GM21529 (cell line): ENCODE measurements around the gene CARD11.
"Not testable (repeated sequence)": the region's sequence is repeated elsewhere in the genome, so short reads cannot be mapped to it uniquely, and the experiment has no call there.

Experiments
- ATAC-seq: cut with Tn5 transposase; IDR thresholded peaks from one replicate; pipeline ENCODE4 v1.9.1; 2021; ENCODE audit not compliant: unreplicated experiment

CARD11 gene

DNA sequence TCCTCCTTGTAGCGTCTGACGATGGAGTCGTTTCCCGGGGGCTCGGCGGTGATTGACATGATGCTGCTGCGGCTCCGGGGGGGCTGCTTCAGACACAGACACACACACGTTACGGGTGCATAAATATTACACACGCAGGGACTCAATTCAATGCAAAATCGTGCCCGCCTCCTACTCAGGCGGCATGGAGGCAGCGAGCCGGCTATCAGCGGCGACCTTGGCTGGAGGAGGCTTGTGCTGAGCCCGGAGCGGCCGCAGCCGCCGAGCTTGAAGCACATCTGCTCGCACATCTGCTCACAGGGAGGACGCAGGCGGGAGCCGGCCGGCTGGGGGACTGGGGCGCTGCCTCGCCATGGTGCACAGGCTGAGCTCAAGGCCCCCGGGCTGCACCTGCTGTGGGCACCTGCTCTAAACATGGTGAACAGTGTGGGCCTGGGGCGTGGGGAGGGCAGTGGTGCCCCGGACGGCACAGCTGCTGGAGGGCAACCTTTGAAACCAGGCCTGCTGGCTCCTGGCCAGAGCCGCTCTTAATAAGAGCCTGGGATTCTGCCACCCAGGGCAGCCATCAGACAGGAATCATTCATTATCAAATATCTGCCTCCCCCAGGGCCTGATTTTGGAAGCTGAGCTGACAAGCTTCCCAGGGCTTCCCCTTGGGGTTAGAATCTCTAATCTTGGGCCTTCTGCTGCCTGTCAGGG, 114.9 kb downstream of the CARD11 start:
- no peak for ATAC-seq

DNA sequence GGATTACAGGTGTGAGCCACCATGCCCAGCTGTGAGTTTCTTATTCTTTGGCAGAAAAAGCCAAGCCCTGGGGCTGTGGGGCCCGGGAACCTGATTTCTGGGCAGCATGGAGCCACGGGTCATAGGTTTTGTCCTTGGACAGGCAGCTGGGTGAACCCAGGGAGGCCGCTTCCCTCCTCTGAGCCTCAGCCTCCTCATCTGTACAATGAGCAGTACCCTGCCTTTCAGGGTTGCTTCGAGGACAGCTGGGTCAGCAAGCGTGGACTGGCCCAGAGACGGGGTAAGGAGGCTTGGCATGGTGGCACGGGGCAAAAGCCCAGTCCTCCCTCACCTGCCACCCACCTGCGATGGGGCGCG, 115.4 kb downstream of the CARD11 start:
- no peak for ATAC-seq

DNA sequence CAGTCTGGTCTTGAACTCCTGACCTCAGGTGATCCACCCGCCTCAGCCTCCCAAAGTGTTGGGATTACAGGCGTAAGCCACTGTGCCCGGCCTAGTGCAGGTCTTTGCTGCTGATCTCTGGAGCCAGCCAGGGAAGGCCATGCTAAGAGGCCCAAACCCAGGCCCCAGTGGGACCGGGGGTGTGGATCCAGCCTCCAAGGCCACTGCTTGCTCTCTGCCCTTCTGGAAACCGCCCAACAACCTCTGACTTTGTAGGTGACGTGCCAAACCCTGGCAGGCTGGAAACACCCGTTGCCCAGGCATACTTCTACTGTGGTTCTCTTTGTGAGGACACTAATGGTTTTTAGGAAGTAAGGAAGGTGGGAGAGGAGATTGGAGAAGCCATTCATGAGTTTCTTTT, 116.1 kb downstream of the CARD11 start:
- ATAC-seq, result no peak

DNA sequence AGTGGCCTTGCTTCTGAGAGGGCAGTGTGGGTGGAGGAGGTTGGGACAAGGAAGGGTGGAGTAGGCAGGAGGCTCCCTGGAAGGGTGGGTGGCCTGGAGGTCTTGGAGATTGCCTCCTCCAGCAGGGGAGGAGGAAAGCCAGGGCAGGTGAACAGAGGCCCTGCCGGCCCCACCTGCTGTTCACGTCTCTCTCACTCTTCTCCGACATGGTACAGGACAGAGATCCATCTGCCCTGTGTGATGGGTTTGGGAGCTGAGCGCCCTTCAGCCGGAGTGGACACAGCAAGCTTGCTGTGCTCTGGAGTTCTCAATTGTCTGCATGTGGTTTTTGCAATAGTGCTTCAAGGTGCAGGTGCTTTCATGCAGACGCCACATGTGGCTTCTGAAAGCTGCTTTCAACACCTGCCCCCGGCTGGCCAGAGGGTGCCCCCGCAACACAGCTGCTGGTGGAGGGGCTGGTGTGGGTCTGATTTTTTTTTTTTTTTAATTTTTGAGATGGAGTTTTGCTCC, 116.7 kb downstream of the CARD11 start:
- ATAC-seq, result no peak

DNA sequence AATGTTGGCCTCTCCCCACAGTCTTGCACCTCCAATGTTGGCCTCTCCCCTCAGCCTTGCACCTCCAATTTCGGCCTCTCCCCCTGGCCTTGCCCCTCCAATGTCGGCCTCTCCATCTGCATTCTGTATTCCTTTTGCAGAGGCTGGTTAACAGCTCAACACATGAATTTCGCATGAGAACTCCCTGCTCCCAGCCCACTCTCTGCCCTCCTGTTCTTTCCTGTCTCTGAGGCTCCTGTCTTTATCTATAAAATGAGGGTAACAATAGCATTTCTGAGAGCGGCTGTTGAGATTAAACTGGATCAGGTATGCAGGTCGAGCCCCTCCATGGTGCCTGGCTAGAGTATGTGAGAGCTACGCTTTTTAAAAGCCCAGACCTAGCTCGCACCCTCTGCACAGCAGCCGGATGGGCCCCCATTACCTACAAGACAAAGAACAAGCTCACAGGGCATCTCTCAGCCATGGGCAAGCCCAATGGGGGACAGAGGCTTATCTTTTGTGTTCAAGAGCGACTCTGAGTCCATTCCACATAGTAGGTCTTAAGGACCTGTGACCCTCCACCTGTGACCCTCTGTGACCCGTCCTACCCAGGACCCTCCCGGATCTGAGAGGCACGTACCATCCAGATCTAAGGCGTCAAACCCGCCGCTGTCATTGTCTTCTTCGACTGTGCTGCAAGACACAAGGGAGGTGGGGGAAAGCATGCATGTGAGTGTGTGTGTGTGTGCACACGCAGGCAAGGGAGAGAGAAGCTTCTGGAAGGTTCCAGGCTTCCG, 117.4 kb downstream of the CARD11 start:
- ATAC-seq, result no peak

DNA sequence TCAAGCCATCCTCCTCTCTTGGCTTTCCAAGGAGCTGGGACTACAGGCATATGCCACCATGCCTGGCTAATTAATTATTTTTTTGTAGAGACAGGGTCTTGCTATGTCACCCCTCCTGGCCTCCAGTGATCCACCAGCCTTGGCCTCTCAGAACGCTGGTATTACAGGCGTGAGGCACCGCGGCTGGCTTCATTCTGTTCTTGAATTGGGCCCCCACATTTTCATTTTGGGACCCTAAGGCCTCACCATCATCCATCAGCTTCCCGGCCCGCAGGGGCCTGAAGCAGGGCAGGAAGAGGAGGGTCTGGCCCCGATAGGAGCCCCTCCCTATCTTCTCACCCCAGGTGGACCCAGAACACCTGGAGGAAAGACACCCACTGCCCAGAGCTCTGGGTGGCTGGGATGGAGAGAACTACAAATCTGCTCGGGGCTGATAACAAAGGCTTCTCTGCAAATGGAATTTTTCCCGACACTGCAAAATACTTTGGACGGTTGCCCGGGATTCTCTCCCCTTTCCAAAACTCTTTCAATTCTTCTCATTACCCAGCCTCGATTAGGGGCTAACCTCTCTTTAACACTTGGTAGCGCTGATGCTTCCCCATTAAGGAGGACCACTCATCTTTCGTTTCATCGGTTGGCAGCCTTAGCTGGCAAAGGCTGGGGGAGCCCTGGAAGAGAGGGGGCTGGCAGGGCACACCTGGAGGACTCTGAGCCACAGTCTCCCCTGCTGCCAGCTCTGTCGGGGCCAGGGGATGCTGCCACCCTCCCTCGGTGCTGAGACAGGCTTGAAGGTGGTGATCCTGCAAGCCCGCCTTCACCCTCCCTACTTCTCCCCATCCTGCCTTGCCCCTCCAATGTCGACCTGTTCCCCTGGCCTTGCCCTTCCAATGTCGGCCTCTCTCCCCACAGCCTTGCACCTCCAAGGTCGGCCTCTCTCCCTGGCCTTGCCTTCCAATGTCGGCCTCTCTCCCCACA, 118.5 kb downstream of the CARD11 start:
- ATAC-seq, result no peak

DNA sequence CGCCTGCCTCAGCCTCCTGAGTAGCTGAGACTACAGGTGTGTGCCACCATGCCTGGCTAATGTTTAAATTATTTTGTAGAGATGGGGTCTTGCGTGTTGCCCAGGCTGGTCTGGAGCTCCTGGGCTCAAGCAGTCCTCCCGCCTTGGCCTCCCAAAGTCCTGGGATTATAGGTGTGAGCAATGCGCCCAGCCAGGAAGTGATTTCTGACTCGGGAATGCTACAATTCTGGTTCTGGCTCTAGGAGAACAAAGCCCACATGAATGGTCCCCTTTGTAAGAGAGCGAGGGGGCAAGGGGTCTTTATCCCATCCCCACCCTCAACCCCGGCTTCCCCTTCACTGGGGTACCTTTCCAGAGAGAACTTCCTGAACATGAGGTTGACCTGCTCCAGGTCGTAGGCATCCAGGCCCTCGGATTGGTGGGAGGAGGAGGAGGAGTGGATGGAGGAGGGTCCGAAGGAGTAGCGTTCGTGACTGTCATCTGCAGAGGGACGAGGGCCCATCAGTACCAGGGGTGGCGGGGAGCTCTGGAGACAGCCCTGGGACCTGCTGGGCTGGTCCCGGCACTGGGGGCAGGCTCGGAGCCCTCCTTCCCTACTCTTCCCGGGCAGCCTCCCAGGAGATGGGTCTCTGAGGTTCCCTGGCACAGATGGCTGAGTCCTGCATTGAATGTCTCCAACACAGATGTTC, 119.6 kb downstream of the CARD11 start:
- no peak for ATAC-seq

DNA sequence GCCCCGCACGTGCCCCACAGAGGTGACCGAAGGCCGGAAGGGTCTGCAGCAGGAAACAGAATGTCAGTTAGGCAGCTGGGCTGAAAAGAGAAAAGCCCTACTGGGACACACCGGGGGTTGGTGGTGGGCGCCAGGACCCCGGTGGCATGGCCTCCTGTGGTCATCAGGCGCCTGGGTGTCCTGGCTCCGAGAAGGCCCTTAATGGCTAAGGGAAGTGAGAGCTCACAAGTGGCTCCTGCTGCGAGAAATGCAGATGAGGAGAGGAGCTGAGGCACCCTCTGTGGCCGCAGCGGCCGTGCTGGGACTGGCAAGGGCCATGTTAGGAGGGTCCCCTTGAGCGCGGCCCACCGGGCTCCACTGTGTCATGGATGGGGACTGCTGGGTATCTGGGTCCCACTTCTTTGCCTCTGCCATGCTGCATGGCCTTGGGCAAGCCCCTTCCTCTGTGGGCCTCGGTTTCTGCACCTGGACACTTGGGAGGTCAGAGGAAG, 120.3 kb downstream of the CARD11 start:
- ATAC-seq, result no peak

DNA sequence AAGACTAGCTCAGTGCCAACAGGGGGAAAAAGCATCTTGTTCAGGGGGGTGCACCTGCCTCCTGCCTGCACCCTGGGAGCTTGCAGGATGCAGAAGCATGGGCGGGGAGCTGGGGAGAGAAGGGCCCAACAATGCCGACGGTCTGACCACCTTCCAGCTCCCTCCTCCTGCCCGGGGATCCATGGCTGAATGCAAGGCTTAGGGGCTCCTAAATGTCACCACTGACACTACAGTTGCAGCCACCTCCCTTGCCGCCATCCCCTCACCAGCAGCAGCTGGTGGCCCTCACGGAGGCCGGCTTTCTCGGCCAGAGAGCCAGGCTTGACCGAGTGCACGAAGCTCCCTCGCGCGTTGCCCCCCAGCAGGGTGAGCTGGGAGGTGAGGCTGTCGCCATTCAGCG, 120.8 kb downstream of the CARD11 start:
- ATAC-seq, result no peak

DNA sequence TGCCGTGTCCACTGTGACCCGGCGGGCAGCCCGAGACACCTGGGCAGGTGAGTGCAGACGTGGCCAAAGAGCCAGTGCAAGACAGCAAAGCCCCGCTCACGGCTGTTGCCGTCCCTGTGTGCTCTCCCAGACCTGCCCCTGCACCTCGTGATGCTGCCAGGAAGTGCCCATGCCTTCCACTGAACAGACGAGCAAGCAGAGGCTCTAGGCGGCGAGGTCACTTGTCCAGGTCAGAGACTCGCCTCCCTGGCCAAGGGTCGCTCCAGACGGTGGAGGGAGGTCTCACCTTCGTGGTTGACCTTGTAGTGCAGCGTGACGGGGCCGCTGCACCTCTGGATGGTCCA, 121.3 kb downstream of the CARD11 start:
- no peak for ATAC-seq

DNA sequence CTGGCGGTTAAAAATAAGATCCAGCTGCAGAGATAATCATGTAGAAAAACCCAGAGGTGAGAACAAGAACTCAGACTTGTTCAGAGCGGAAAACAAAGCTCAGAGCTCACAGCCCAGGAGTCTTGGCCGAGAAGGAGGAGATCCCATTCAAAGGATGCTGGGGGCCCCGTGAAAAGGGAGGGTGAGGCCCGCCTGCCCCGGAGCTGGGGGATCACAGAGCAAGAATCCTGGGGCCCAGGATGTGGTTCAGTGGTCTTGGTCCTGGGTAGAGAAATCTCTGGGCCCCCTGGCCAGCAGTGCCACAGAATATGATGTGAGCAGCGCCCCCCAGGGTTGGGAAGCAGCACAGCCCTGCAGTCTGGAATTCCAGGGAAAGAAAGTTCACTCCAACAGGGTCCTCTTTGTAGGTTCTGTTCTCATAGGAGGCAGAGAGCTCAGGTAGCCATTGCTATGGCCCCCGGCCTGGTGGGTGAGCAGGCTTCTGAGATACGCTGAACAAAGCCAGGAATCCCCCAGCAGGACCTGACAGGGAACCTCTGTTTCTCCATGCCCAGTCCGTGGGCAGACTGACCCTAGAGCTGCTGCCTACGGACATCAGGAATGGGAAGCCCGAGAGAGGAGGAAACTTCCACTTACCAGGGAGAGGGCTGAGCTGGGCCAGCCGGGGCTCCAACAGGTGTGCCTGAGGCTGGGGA, 121.9 kb downstream of the CARD11 start:
- ATAC-seq, result no peak

DNA sequence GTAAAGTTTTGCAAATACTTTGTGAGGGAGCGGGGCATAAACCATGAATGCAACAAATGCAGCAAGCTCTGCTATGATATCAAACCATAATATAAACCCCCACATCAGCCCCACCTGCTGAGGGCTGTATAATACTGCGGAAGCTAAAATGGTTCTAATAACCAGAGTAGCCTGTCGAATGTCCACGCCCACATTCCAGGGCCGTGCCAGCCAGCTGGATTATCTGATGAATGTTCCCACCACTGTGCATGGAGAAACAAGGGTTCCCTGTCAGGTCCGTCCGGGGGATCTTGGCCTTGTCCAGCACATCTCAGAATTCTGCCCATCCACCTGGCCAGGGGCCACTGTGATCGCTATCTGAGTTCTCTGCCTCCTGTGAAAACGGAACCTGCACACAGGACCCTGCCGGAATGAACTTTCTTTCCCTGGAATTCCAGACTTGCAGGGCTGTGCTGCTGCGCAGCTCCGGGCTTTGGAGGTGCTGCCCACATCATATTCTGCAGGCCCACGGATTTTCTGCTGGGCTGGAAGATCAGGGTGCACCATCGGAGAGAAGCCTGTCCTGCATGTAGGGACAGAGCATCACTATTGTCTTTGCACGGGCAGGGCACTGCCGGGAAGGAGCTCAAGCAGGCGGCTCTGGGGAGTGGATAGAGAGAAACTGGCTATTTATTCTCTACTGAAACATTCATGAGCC, 122.6 kb downstream of the CARD11 start:
- no peak for ATAC-seq

DNA sequence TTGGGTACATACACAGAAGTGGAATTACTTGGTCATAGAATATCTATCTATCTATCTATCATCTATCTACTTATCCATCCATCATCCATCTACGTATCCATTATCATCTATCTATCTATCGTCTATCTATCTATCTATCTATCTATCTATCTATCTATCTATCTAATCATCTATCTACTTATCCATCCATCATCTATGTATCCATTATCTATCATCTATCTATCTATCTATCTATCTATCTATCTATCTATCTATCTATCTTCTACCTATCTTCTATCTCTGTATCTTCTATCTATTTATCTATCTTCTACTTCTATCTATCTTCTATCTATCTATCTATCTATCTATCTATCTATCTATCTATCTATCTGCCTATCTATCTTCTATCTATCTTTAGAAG, 123.2 kb downstream of the CARD11 start:
- not testable (repeated sequence) for ATAC-seq

DNA sequence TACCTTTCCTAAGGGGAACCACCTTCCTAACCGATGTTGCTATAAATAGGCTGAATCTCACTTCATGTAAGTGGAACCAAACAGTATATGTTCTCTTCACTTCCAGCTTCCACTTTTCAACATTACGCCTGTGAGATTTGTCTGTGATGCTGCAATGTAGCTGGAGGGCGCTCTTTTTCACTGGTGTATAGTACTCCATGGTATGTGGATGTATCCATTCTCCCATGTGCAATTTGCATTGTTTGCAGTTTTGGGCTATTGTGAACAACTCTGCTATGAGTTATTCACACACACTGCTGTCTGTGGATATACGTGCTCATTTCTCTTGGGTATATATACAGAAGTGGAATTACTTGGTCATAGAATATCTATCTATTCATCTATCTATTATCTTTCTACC, 123.6 kb downstream of the CARD11 start:
- no peak for ATAC-seq

DNA sequence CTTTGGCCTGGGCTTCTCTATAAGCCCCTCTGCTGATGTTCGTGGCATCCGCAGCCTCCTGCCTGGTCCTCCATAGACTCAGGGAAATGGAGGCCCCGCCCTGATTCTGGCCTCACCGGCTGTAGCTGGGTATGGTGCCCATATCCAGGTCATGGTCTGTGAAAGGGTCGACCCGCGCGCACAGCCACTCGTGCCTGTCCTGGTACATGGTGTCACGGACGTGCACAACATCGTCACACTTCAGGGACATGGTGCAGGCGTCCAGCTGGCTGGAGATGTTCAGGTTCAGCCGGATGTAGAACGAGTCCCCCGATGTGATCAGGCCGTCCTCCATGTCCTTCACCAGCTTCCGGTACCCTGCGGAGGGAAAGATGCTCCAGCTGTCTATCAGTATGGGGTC, 124.4 kb downstream of the CARD11 start:
- ATAC-seq, result no peak

DNA sequence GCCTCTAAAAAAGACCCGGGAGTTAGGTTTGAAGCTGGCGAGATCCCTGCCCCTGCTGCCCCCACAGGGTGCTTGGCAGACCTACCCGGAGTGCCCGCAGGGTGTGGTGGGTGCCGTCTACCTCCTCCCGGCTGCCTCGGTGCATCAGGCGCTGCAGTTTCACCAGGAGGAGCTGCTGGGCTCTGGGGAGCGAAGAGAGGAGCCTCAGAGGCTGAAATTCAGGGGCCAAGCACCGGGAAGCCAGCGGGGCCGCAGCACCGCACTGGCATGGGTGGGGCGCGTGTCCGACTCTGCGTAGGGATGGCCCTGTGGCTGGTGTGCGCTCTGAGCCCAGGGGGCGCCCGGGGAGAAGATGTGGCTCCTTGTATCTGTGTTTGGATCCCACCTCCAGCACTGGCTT, 125.3 kb downstream of the CARD11 start:
- ATAC-seq, result no peak

DNA sequence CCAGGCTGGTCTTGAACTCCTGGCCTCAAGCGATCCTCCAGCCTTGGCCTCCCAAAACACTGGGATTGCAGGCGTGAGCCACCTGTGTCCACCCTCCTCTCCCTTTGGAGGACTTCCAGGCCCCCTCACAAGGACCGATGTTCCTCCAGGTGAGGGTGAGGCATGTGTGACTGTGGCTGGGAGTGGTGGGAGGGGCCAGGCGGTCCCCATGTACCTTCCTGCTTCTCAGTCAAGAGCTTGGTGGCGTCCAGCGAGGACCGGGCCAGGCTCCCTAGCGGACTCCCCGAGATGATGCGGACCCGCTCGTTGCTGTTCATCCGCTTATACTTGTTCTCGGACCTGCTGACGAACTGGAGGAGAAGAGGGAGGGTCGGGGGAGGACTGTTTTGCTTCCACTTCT, 128.6 kb downstream of the CARD11 start:
- ATAC-seq, result no peak

DNA sequence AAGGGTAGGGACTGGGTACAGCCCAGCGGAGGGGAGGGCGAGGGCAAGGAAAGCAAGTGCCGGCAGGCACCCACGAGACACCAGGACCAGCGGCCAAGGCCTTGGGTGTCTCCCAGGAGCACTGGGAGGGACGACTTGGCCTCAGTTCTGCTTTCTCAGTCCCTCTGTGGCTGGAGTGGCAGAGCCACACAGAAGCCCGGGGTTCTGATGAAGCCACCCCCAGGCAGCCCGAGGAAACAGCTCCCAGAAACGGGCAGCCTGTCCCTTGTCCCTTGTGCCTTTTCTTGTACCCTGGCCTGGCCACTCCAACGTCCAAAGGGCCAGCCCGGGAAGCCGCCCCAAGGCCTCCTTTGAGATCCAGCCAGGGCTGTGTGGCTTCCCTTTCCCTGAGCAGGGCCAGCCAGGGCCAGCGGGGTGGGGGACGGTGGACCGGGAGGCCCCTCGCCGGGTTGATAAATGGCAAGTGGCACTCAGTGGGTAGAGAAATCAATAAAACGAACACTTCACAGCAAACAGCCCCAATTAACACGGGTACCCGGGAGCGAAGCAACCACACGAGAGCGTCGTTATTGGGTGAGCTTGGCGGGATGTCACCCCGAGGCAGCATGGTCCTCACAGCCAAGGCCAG, 129.8 kb downstream of the CARD11 start:
- ATAC-seq, result no peak
